ENCODE results near the gene RAB3IL1.

Gene RAB3IL1

GRCh38 chr11:61904539-61905048 lies 12.8 kb downstream of the RAB3IL1 start:
- no peak for DNase-seq (ENCODE audit: low spot score)

- no peak for DNase-seq (ENCODE audit: low spot score)
Observed at GRCh38 chr11:61903845-61904244, 13.5 kb downstream of the RAB3IL1 start.

GRCh38 chr11:61902313-61902712 lies 15.1 kb downstream of the RAB3IL1 start:
- DNase-seq (ENCODE audit: low spot score) = no peak

- DNase-seq (ENCODE audit: low spot score) = no peak
Observed at GRCh38 chr11:61901397-61901796, 16.0 kb downstream of the RAB3IL1 start.

GRCh38 chr11:61900251-61900650 lies 17.1 kb downstream of the RAB3IL1 start:
- no peak for DNase-seq (ENCODE audit: low spot score)

- peak; percentile 97 for DNase-seq (ENCODE audit: low spot score)
Observed at GRCh38 chr11:61899146-61899841, 18.1 kb downstream of the RAB3IL1 start.

GRCh38 chr11:61898247-61898582 lies 19.2 kb downstream of the RAB3IL1 start:
- DNase-seq (ENCODE audit: low spot score) = no peak

GRCh38 chr11:61897387-61898246 lies 19.7 kb downstream of the RAB3IL1 start:
- DNase-seq (ENCODE audit: low spot score) = peak; percentile 87

- DNase-seq (ENCODE audit: low spot score) = no peak
Observed at GRCh38 chr11:61896665-61897386, 20.5 kb downstream of the RAB3IL1 start.

GRCh38 chr11:61895718-61896059 lies 21.7 kb downstream of the RAB3IL1 start:
- no peak for DNase-seq (ENCODE audit: low spot score)

GRCh38 chr11:61895046-61895717 lies 22.2 kb downstream of the RAB3IL1 start:
- DNase-seq (ENCODE audit: low spot score) = no peak

- no peak for DNase-seq (ENCODE audit: low spot score)
Observed at GRCh38 chr11:61893981-61894380, 23.4 kb downstream of the RAB3IL1 start.

GRCh38 chr11:61892085-61892370 lies 25.3 kb downstream of the RAB3IL1 start:
- DNase-seq (ENCODE audit: low spot score) = no peak

GRCh38 chr11:61891331-61892084 lies 25.9 kb downstream of the RAB3IL1 start, which contains the start of gene FADS3:
FADS3 (minus strand) TSS chr11:61891545; CDS start chr11:61891381, 164 bp downstream.
- peak; percentile 88 for DNase-seq (ENCODE audit: low spot score)

GRCh38 chr11:61890529-61891330 lies 26.6 kb downstream of the RAB3IL1 start:
- DNase-seq (ENCODE audit: low spot score) = peak; percentile 32

GRCh38 chr11:61889831-61890230 lies 27.5 kb downstream of the RAB3IL1 start:
- DNase-seq (ENCODE audit: low spot score) = no peak

- no peak for DNase-seq (ENCODE audit: low spot score)
Observed at GRCh38 chr11:61888590-61888989, 28.8 kb downstream of the RAB3IL1 start.

GRCh38 chr11:61887839-61888494 lies 29.4 kb downstream of the RAB3IL1 start:
- no peak for DNase-seq (ENCODE audit: low spot score)

- DNase-seq (ENCODE audit: low spot score) = no peak
Observed at GRCh38 chr11:61886643-61887042, 30.7 kb downstream of the RAB3IL1 start.
